Left hindlimb (tissue), 1 donor: ENCODE data around the gene PBRM1.
"Not testable (repeated sequence)": the region's sequence is repeated elsewhere in the genome, so short reads cannot be mapped to it uniquely, and the experiment has no call there.

Experiments used
- DNase-seq: peaks from one replicate; pipeline ENCODE4 v3.0.0-alpha.2; 2018

PBRM1 gene

GRCh38 chr3:52685709-52686691 is at the start of gene PBRM1, which contains the start of gene GNL3:
PBRM1 (minus strand) TSS chr3:52685913.
GNL3 (plus strand) TSS chr3:52686032; CDS start chr3:52686093, 61 bp downstream.
- DNase-seq, result peak; percentile 95

GRCh38 chr3:52733256-52733891 is 47.7 kb upstream of the PBRM1 start:
- no peak for DNase-seq

DNA sequence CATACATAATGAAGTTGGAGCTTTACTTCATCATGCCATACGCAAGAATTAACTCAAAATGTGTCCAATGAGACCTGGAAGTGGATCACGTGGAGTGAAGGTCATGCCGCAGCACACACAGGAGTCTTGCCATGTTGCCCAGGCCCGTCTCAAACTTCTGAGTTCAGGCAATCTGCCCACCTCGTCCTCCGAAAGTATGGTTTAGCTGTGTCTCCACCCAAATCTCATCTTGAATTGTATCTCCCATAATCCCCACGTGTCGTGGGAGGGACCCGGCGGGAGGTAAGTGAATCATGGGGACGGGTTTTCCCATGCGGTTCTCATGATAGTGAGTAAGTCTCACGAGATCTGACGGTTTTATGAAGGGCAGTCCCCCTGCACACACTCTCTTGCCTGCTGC is 45.9 kb upstream of the PBRM1 start:
- no peak for DNase-seq

DNA sequence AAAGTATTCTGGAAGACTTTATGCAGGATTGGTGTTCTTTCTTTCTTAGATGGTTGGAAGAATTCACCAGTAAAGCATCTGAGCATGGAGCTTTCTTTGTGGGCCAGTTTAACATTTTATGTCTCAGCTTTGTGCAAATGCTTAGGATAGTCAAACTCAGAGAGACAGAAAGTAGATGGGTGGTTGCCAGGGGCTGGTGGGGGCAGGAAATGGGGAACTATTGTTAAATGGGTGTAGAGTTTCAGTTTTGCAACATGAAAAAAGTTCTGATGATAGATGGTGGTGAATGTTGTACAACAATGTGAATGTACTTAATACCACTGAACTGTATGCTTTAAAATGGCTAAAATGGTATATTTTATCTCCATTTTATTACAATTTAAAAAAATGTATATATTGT is 45.0 kb upstream of the PBRM1 start:
- no peak for DNase-seq

DNA sequence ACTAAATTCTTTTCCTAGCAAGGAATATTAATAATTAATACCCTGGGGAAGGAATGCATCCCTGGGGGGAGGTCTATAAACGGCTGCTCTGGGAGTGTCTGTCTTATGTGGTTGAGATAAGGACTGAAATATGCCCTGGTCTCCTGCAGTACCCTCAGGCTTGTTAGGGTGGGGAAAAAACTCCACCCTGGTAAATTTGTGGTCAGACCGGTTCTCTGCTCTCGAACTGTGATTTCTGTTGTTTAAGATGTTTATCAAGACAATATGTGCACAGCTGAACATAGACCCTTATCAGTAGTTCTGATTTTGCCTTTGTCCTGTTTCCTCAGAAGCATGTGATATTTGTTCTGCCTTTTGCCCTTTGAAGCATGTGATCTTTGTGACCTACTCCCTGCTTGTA is 43.0 kb upstream of the PBRM1 start:
- DNase-seq, result not testable (repeated sequence)

DNA sequence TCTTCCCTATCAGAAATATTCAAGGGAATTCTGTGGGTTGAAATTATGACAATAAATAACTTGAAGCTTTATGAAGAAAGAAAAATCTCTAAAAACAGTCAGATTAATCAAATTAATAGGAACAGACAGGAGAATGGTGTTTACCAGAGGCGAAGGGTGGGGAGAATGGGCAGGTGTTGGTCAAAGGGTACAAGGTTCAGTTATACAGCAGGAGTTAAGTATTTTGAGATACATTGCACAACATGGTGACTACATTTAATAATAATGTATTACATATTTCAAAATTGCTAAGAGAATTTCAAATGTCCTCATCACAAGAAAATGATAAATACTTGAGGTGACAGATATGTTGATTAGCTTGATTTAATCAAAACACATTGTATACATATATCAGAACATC is 38.8 kb upstream of the PBRM1 start:
- no peak for DNase-seq

GRCh38 chr3:52723935-52724334 is 38.2 kb upstream of the PBRM1 start:
- DNase-seq, result no peak

- DNase-seq, result no peak
Observed at GRCh38 chr3:52722491-52722890, 36.8 kb upstream of the PBRM1 start.

DNA sequence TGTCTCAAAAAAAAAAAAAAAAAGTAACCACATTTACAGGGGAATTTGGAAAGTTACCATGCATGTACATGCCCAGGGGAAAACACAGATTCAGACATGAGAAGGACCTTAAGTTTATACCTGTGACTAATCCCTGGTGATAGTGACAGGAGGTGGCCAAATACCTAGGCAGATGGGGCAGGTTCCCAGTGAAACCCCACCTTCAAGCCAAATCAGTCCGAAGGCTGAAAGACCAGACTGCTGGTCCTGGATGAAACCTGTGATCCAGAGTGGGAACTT is 36.0 kb upstream of the PBRM1 start:
- no peak for DNase-seq

DNA sequence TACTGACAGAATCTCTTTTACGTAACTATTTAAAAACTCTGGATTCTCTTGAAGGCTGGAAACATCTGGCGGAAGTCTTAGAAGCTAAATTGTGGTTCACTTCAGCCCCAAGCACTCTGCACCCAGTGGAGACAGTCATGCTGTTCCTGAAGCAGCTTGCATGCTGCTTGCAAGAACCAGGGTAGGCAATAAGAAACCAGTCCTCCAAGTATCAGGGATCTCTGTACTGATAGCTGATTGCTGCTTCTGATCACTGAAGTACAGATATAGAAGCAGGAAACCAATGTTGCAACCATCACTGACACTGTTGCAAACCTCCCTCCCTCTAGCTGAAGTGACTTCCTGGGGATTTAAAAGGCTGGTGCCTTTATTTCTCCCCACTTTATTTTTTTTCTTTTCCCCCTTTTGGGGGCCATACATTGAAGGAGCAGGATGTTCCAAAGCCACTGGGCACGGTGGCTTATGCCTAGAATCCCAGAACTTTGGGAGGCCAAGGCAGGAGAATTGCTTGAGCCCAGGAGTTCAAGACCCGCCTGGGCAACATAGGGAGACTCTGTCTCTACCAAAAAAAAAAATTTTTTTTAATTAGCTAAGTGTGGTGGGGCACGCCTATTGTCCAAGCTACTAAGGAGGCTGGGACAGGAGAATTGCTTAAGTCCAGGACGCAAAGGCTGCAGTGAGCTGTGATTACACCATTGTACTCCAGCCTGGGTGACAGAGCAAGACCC is 35.5 kb upstream of the PBRM1 start:
- DNase-seq, result no peak

DNA sequence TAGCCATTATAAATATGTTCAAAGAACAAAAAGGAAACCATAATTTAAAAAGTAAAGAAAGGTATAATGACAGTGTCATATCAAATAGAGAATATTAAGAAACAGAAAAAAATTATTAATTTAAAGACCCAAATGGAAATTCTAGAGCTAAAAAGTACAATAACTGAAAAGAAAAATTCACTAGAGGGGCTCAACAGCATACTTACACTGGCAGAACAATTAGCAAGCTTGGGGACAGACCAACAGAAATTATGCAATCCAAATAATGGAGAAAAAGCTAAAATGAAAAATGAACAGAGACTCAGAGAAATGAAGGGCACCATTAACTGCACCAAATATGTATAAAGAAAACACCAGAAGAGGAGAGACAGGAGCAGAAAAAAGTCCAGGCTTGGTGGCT is 33.9 kb upstream of the PBRM1 start:
- DNase-seq, result no peak

GRCh38 chr3:52715714-52716305 is 30.1 kb upstream of the PBRM1 start:
- no peak for DNase-seq

GRCh38 chr3:52714335-52715302 is 28.9 kb upstream of the PBRM1 start:
- DNase-seq, result no peak

- no peak for DNase-seq
Observed at GRCh38 chr3:52712291-52713212, 26.8 kb upstream of the PBRM1 start.

GRCh38 chr3:52710512-52710911 is 24.8 kb upstream of the PBRM1 start:
- DNase-seq, result no peak

DNA sequence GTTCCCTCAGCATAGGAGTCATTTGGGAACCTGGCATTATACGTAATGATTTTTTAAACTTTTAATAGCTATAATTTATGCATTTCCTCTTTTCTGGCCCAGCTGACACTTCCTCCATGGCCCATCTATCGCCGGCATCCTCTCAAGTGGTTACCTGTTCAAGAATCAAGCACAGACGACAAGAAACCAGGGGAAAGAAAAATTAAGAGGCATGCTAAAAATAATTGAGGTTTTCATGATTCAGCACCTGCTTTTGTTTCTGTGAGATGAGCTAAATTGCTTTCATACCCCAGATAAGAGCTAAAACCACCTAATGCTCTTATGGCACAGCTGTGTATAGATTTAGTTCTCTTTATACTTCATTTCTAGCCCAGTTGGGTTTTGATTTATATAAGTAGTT is 21.9 kb upstream of the PBRM1 start:
- DNase-seq, result no peak

DNA sequence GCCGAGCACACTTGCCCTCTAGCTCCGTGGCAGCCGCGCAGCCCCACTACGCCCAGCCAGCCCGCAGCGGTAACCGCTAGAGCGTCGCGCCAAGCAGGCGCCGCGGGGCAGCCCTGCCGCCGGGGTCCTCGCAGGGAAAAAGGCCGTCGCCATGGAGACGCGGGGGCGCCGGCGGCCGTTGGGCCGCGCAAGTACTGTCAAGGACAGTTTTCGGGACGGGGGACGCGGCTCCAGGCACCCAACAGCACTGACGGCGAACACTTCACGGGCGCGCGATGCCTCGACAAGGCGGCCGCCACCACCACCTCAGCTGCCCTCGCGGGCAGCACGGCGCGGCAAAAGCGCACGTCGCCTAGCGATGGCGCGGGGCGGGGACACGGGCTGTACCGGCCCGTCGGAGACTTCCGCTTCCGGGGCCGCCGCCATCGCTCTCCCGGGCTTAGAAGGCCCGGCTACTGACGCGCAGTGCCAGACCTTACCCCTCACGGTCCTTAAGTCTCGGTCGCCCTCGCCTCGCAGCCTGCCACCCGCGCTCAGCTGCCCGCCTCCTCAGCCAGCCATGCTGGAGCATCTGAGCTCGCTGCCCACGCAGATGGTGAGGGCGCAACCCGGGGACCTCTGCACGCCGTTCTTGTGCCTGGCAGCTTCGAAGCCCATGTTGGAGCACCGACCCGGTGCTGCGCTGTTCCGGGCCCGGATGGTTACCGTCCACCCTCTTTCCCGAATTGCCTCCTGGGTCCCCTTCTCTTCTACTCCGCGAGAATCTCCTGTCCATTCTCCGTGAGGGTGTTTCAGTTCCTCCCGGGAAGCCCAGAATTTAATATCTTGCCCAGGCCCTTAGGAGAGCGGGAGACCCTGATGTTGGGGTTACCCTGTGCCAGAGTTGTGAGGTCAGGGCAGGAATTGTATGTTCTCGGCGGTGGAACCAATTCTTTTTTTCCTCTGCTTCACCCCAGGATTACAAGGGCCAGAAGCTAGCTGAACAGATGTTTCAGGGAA is 20.3 kb upstream of the PBRM1 start, which contains the start of the genes GLT8D1 and SPCS1:
GLT8D1 (minus strand) TSS at position 104 of the 999 bp plus-strand sequence. CDS start 5,331 bp downstream, outside the sequence.
SPCS1 (plus strand) TSS at position 419 of the 999 bp plus-strand sequence; CDS start at position 560, 141 bp downstream.
- DNase-seq, result peak; percentile 89

- DNase-seq, result no peak
Observed at GRCh38 chr3:52705438-52705687, 19.6 kb upstream of the PBRM1 start.

GRCh38 chr3:52704611-52705437 is 19.1 kb upstream of the PBRM1 start:
- DNase-seq, result peak; percentile 42
